Measurements from ENCODE around the gene LHX1. TPM values are rescaled to one million over a fixed set of nuclear protein-coding genes. Genes with fewer than 3 reads are reported as not detected.

The LHX1 gene
- total RNA-seq, 1 experiment from 2014 or later, result not detected

DNA sequence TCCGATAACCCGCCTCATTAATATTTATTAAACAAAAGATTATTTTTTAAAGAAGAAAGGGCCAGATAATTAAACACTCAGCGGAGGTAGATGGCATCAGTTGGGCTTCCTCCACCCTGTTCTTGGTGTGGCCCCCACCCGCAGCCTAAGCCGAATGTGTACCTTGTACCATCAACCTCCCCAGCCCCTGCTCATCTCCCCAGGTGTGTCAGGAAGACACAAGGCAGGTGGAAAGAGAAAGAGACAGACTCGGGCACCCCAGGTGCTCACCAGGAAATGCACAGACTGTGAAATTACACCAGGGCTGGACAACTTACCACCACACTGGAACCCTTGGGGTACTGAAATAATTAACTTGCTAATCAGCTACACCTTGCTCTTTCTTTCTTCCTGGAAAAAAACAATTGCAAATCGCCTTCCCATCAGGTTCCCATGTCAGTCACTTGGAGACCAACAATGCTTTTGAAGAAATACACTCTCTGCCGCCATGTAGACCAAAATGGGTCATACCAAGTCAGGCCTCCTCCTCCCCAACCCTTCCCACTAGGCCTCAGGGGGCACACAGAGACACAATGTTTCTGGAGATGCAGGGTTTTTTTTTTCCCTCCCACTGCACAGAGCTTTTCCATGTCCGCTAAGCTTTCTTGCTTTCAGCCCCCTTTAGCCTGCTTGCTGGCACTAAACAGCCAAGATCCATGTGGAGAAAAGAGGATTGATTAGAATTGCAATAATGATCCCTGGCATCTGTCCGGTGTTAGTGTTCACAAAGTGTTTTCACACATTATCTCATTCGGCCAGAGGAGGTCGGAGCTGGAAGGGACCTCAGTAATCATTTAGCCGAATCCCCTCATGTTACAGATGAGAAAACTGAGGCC, 8.6 kb upstream of the LHX1 start:
- Histone ChIP-seq H4K20me1 (ENCODE audit: insufficient read depth, low read depth, low read length) (no peaks in the 10 kb centered on the region), H2AFZ (ENCODE audit: low read length) (no peak overlapping the region), H3K9ac (ENCODE audit: low read length) (no peak overlapping the region), H3K4me2 (ENCODE audit: low read depth, low read length, poor library complexity, severe bottlenecking) (no peak overlapping the region), H3K4me1 (ENCODE audit: low read length) (no peaks in the 10 kb centered on the region), H3K9me3 (ENCODE audit: low read length) (no peaks in the 10 kb centered on the region), H3K27me3 (ENCODE audit: low read length) (no peaks in the 10 kb centered on the region), H3K9me2 (replicated peaks; ENCODE audit: insufficient read depth, low read length) (no peaks in the 10 kb centered on the region), H3K36me3 (ENCODE audit: insufficient read depth, low read length) (no peaks in the 10 kb centered on the region), H3K79me2 (ENCODE audit: low read length) (no peaks in the 10 kb centered on the region), H3K27ac (ENCODE audit: low read length) (no peak overlapping the region), H3K4me3 (ENCODE audit: low read length) (no peak overlapping the region)
- no peak for DNase-seq

DNA sequence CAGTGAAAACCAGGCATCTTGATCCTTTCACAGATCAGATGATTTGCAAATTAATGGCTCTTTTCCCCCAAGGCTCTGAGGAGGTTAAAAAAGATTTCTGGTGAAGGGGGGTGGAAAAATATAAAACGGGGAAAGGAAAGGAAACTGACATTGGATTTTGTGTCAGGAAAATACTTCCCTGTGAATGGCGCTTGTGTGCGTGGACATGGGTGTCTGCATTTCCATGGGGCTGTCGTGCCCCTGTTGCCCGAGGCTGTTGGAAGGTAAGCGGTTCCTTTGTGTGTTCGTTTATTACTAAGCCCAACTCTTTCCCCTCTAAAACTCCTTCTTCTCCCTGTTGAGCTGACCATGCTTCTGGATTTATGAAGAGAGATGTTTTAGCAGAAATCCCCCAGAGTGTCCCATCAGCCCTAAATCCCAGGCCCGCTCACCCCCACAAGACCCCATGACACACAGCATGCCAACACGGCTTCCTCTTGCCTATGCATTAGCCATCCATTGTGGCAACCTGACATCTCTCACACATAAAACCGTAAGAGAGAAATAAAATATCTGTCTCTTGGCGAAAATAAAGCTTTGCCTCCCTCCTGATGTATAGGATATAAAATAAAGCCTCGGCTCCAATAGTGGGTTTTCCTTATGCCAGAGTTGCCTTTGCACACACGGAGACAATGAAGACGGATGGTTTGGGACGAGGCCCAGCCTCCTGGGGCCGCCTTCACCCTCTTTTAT, 7.3 kb upstream of the LHX1 start:
- H3K4me3 ChIP-seq (ENCODE audit: low read length), result no peak overlapping the region
- H3K9ac ChIP-seq (ENCODE audit: low read length), result no peak overlapping the region
- DNase-seq, result no peak
- H3K9me2 ChIP-seq (replicated peaks; ENCODE audit: insufficient read depth, low read length), result no peaks in the 10 kb centered on the region
- no peak overlapping the region for H3K4me2 ChIP-seq (ENCODE audit: low read depth, low read length, poor library complexity, severe bottlenecking)
- H3K27me3 ChIP-seq (ENCODE audit: low read length), result no peaks in the 10 kb centered on the region
- no peak overlapping the region for H3K27ac ChIP-seq (ENCODE audit: low read length)
- no peak overlapping the region for H2AFZ ChIP-seq (ENCODE audit: low read length)
- no peaks in the 10 kb centered on the region for H4K20me1 ChIP-seq (ENCODE audit: insufficient read depth, low read depth, low read length)
- H3K79me2 ChIP-seq (ENCODE audit: low read length), result no peaks in the 10 kb centered on the region
- no peaks in the 10 kb centered on the region for H3K4me1 ChIP-seq (ENCODE audit: low read length)
- H3K9me3 ChIP-seq (ENCODE audit: low read length), result no peaks in the 10 kb centered on the region
- H3K36me3 ChIP-seq (ENCODE audit: insufficient read depth, low read length), result no peaks in the 10 kb centered on the region

DNA sequence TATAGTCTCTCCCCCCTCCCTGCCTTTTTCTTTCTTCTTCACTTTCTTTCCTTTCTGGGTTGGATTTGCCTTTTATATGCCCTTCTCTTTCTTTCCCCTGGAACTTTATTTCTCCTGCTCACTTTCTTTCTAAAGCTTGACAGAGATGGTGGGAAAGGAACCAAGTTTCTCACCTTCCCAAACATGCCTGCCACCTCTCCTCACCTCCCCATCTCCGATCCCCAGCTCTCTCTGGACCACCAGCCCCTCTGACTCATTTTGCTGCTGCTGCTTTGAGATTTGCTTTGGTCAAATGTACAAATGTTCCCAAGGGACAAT, 6.7 kb upstream of the LHX1 start:
- Histone ChIP-seq H3K9ac (ENCODE audit: low read length) (no peak overlapping the region), H3K27ac (ENCODE audit: low read length) (no peak overlapping the region), H3K79me2 (ENCODE audit: low read length) (no peaks in the 10 kb centered on the region), H3K9me3 (ENCODE audit: low read length) (no peaks in the 10 kb centered on the region), H3K36me3 (ENCODE audit: insufficient read depth, low read length) (no peaks in the 10 kb centered on the region), H3K27me3 (ENCODE audit: low read length) (no peaks in the 10 kb centered on the region), H3K4me1 (ENCODE audit: low read length) (no peaks in the 10 kb centered on the region), H4K20me1 (ENCODE audit: insufficient read depth, low read depth, low read length) (no peaks in the 10 kb centered on the region), H2AFZ (ENCODE audit: low read length) (no peak overlapping the region), H3K4me3 (ENCODE audit: low read length) (no peak overlapping the region), H3K4me2 (ENCODE audit: low read depth, low read length, poor library complexity, severe bottlenecking) (no peak overlapping the region), H3K9me2 (replicated peaks; ENCODE audit: insufficient read depth, low read length) (no peaks in the 10 kb centered on the region)
- no peak for DNase-seq

DNA sequence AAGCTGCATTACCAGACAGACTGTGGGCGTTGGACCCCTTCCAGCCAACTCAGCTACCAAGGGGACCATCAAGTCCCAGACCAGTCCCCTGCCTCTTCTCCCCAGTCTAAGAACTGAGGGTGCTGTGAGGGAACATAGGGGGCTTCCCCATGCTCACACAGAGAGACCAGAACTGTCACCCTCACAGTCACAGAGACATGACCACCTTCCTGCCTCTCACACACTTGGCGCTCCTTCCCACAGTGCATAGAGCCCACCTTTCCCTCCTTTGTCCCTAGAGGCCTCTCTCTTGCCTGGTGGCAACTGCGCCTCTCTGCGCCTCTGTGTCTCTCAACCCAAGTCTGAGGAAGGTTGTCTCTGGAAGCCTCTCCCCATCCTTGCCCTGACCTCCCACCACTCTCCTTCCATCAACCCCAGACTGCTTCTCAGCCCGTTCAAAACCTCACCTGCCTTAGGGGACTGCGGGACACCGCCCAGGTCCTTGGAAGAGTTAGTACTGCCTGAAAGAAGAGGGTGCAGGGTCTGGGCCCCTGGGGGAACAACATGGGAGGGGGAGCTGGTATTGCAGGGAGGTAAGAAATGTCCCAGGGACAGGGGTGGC, 6.1 kb upstream of the LHX1 start:
- DNase-seq, result no peak
- Histone ChIP-seq H3K4me3 (ENCODE audit: low read length) (no peak overlapping the region), H3K9me2 (replicated peaks; ENCODE audit: insufficient read depth, low read length) (no peaks in the 10 kb centered on the region), H3K36me3 (ENCODE audit: insufficient read depth, low read length) (no peaks in the 10 kb centered on the region), H3K79me2 (ENCODE audit: low read length) (no peaks in the 10 kb centered on the region), H2AFZ (ENCODE audit: low read length) (no peak overlapping the region), H3K4me1 (ENCODE audit: low read length) (no peaks in the 10 kb centered on the region), H3K4me2 (ENCODE audit: low read depth, low read length, poor library complexity, severe bottlenecking) (no peak overlapping the region), H3K9me3 (ENCODE audit: low read length) (no peaks in the 10 kb centered on the region), H3K27me3 (ENCODE audit: low read length) (no peaks in the 10 kb centered on the region), H4K20me1 (ENCODE audit: insufficient read depth, low read depth, low read length) (no peaks in the 10 kb centered on the region), H3K27ac (ENCODE audit: low read length) (no peak overlapping the region), H3K9ac (ENCODE audit: low read length) (no peak overlapping the region)

DNA sequence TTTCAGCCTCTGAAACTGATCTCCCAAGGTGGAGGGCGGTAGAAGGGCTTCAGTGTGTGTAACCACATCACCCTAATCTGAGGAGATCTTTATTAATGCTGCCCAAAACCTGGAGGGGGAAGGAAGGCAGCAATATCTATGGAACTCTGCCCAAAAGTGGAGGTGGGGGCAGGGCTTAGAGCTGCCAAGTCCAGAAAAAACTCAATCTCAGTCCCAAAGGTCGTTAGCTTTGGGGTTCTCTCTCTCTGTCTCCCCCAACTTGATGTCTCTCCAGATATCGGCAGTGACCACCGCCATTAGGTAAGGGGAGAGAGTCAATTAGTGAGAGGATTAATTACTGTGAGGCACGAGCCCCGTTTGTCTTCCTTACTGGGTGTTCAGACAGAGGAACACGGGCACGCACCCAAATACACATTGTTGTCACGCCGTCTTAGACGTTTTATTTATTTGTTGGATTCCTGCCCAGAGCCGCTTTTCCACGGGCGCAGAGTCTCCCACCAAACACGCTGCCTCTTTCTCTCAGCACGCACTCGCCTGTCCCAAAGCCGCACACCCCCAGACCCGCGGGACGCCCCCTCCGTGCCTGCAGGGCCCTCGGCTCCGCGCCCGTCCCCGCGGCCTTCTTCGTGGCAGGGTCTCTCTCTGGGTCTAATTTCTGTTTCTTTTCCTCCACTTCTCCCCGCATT, 5.4 kb upstream of the LHX1 start:
- Histone ChIP-seq H3K9ac (ENCODE audit: low read length) (no peak overlapping the region), H3K36me3 (ENCODE audit: insufficient read depth, low read length) (no peaks in the 10 kb centered on the region), H3K27me3 (ENCODE audit: low read length) (no peaks in the 10 kb centered on the region), H2AFZ (ENCODE audit: low read length) (no peak overlapping the region), H3K4me2 (ENCODE audit: low read depth, low read length, poor library complexity, severe bottlenecking) (no peak overlapping the region), H3K4me1 (ENCODE audit: low read length) (no peaks in the 10 kb centered on the region), H4K20me1 (ENCODE audit: insufficient read depth, low read depth, low read length) (no peaks in the 10 kb centered on the region), H3K4me3 (ENCODE audit: low read length) (no peak overlapping the region), H3K9me3 (ENCODE audit: low read length) (no peaks in the 10 kb centered on the region), H3K9me2 (replicated peaks; ENCODE audit: insufficient read depth, low read length) (no peaks in the 10 kb centered on the region), H3K79me2 (ENCODE audit: low read length) (no peaks in the 10 kb centered on the region), H3K27ac (ENCODE audit: low read length) (no peak overlapping the region)
- DNase-seq, result no peak

DNA sequence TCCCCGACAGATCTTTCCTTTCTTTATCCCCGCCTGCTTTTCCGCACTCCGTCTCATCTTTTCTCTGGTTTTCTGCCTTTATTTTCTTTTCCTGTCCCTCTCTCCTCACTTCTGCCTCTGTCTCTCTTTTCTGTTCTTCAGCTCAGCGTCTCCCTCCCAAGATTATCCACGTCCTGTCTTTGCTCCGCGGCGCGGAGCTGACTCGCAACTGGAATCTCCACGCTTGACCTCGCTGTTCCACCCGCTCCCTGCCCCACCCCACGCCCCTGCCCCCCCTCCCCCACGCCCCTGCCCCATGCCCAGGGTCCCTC, 4.9 kb upstream of the LHX1 start:
- H3K9me3 ChIP-seq (ENCODE audit: low read length), result no peaks in the 10 kb centered on the region
- H2AFZ ChIP-seq (ENCODE audit: low read length), result no peak overlapping the region
- no peaks in the 10 kb centered on the region for H3K4me1 ChIP-seq (ENCODE audit: low read length)
- H3K27ac ChIP-seq (ENCODE audit: low read length), result no peak overlapping the region
- H3K9ac ChIP-seq (ENCODE audit: low read length), result no peak overlapping the region
- H3K4me3 ChIP-seq (ENCODE audit: low read length), result no peak overlapping the region
- no peaks in the 10 kb centered on the region for H3K79me2 ChIP-seq (ENCODE audit: low read length)
- no peaks in the 10 kb centered on the region for H3K9me2 ChIP-seq (replicated peaks; ENCODE audit: insufficient read depth, low read length)
- H3K27me3 ChIP-seq (ENCODE audit: low read length), result no peaks in the 10 kb centered on the region
- DNase-seq, result no peak
- no peaks in the 10 kb centered on the region for H3K36me3 ChIP-seq (ENCODE audit: insufficient read depth, low read length)
- no peak overlapping the region for H3K4me2 ChIP-seq (ENCODE audit: low read depth, low read length, poor library complexity, severe bottlenecking)
- H4K20me1 ChIP-seq (ENCODE audit: insufficient read depth, low read depth, low read length), result no peaks in the 10 kb centered on the region

DNA sequence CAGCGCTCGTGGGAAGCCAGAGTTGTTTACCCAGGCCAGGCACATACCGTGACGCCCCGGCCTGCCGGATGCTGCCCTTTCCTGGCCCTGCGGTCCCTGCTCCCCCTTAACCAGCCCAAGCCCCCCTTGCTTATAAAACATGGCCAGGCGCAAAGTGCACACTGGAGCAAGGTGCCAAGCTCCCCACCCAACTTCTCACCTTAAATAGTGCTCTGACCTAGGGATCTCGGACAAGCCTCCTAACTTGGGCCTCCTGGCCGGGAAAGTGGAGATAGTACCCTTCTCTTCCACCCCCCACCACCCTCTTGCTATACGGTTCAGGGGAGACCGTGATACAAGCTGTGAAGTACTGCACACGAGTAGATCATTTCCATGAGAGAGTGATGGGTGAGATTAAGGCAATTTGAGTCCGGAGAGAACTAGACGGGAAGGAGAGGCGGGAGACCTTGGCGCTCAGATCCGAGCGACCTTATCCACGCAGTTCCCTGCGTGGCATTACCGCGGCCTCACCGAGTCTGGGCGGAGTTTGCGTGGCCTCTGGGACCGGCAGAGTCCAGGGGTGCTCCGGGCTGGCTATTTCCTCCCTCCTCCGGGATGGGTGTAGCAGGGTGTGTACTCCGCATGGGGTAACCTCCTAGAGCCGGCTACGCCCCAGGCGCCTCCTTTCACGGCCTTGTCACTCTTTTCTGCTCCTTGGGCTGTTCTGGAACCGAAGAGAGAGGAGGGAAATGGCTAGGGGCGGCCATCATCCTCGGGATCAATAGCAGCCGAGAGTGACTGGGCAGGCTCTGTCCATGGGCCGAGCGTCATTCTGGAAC, 4.4 kb upstream of the LHX1 start:
- Histone ChIP-seq H3K27me3 (ENCODE audit: low read length) (no peaks in the 10 kb centered on the region), H3K79me2 (ENCODE audit: low read length) (no peaks in the 10 kb centered on the region), H2AFZ (ENCODE audit: low read length) (no peak overlapping the region), H3K9ac (ENCODE audit: low read length) (no peak overlapping the region), H3K36me3 (ENCODE audit: insufficient read depth, low read length) (no peaks in the 10 kb centered on the region), H3K9me3 (ENCODE audit: low read length) (no peaks in the 10 kb centered on the region), H3K27ac (ENCODE audit: low read length) (no peak overlapping the region), H4K20me1 (ENCODE audit: insufficient read depth, low read depth, low read length) (no peaks in the 10 kb centered on the region), H3K4me1 (ENCODE audit: low read length) (no peaks in the 10 kb centered on the region), H3K9me2 (replicated peaks; ENCODE audit: insufficient read depth, low read length) (no peaks in the 10 kb centered on the region), H3K4me2 (ENCODE audit: low read depth, low read length, poor library complexity, severe bottlenecking) (no peak overlapping the region), H3K4me3 (ENCODE audit: low read length) (no peak overlapping the region)
- DNase-seq, result no peak

Data from Karpas-422 (cell line).